ENCODE data around the gene SGCB.

DNA sequence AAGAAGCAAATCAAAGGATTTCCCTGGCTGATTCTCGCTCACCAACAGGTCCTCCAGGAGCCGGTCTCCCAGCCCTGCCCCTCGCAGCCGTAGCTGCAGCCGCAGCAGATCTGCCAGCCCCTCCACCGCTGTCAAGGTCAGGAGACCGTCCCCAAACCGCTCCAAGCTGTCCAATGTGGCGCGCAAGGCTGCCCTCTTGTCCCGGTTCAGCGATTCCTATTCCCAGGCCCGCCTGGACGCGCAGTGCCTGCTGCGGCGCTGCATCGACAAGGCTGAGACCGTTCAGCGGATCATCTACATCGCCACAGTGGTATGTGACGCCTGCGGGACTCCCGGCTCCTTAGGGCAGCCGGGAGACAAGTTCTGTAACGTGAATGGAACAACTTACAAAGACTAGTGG lies 38.6 kb upstream of the SGCB start:
- no peak for TF ChIP-seq EZH2 (IDR thresholded peaks at IDR 0.05; ENCODE audit: borderline replicate concordance)
- TF ChIP-seq, protein P1, sequence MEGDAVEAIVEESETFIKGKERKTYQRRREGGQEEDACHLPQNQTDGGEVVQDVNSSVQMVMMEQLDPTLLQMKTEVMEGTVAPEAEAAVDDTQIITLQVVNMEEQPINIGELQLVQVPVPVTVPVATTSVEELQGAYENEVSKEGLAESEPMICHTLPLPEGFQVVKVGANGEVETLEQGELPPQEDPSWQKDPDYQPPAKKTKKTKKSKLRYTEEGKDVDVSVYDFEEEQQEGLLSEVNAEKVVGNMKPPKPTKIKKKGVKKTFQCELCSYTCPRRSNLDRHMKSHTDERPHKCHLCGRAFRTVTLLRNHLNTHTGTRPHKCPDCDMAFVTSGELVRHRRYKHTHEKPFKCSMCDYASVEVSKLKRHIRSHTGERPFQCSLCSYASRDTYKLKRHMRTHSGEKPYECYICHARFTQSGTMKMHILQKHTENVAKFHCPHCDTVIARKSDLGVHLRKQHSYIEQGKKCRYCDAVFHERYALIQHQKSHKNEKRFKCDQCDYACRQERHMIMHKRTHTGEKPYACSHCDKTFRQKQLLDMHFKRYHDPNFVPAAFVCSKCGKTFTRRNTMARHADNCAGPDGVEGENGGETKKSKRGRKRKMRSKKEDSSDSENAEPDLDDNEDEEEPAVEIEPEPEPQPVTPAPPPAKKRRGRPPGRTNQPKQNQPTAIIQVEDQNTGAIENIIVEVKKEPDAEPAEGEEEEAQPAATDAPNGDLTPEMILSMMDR (IDR thresholded peaks at IDR 0.05; ENCODE audit: poor library complexity): no peak

Measured in hepatocyte (in vitro differentiated cells).